NT2/D1 (cell line): ENCODE measurements around the gene PLA2G1B.

ENCODE experiments used
- SUZ12 ChIP-seq: IDR thresholded peaks from 2 replicates; pipeline ENCODE4 v1.6.1; 2011; ENCODE audit not compliant: insufficient read length, insufficient read depth; ENCODE audit errors: extremely low read depth
- YY1 ChIP-seq: IDR thresholded peaks from 2 replicates; pipeline ENCODE4 v1.6.1; 2011; ENCODE audit not compliant: insufficient read length, insufficient read depth
- ZNF274 ChIP-seq: IDR thresholded peaks from 2 replicates; pipeline ENCODE4 v1.6.1; 2011; ENCODE audit warnings: mild to moderate bottlenecking, low read depth, low read length

DNA sequence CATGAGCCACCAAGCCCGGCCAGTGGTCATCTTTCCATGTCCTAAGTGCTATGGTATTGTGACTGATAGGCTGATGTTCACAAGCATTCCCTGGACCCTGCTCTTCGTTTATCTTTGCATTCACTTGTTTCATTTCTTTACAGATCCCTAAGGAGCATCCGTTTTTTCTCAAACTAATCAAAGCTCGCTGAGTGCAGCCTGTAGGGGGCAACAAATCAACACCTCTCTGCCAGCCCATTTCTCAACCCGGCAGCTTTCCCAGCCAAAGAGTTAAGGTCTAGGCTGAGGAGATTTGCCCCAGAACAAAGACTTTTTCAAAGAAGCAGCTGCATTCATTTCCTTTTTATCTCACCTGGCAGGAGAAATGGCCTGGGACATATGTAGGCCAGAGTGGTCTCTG, 13.4 kb downstream of the PLA2G1B start:
- TF ChIP-seq ZNF274 = no peak
- no peak for TF ChIP-seq YY1
- TF ChIP-seq SUZ12 = no peak
